HG02981 (cell line): Measurements from ENCODE around the gene CMBL.
"Not testable (repeated sequence)": the region's sequence is repeated elsewhere in the genome, so short reads cannot be mapped to it uniquely, and the experiment has no call there.

Source experiments
- ATAC-seq: cut with Tn5 transposase; IDR thresholded peaks from one replicate; pipeline ENCODE4 v1.9.1; 2021; ENCODE audit warnings: mild to moderate bottlenecking, moderate library complexity; ENCODE audit not compliant: unreplicated experiment

CMBL gene

GRCh38 chr5:10307206-10308148, at the start of gene CMBL:
CMBL (minus strand) TSS chr5:10307902; CDS start chr5:10290762, 17,140 bp downstream.
- ATAC-seq = peak; percentile 81

GRCh38 chr5:10355071-10355889, 47.6 kb upstream of the CMBL start:
- ATAC-seq = no peak

GRCh38 chr5:10354048-10354872, 46.6 kb upstream of the CMBL start:
- ATAC-seq = peak; percentile 16

GRCh38 chr5:10353241-10354047, 45.7 kb upstream of the CMBL start, which contains the start of gene MARCHF6:
MARCHF6 (plus strand) TSS chr5:10353695; CDS start chr5:10353899, 204 bp downstream.
- peak; percentile 83 for ATAC-seq

- ATAC-seq = no peak
Measured at GRCh38 chr5:10352430-10353240, 44.9 kb upstream of the CMBL start.

- no peak for ATAC-seq
Measured at GRCh38 chr5:10351919-10352318, 44.2 kb upstream of the CMBL start.

GRCh38 chr5:10351199-10351905, 43.6 kb upstream of the CMBL start:
- no peak for ATAC-seq

GRCh38 chr5:10348258-10348657, 40.6 kb upstream of the CMBL start:
- no peak for ATAC-seq

- not testable (repeated sequence) for ATAC-seq
Measured at GRCh38 chr5:10344461-10345106, 36.9 kb upstream of the CMBL start.

GRCh38 chr5:10343486-10343885, 35.8 kb upstream of the CMBL start:
- ATAC-seq = no peak

GRCh38 chr5:10339958-10340357, 32.3 kb upstream of the CMBL start:
- ATAC-seq = no peak

GRCh38 chr5:10339058-10339811, 31.5 kb upstream of the CMBL start:
- no peak for ATAC-seq

GRCh38 chr5:10338686-10339057, 31.0 kb upstream of the CMBL start:
- no peak for ATAC-seq

GRCh38 chr5:10337986-10338385, 30.3 kb upstream of the CMBL start:
- ATAC-seq = no peak

GRCh38 chr5:10337107-10337506, 29.4 kb upstream of the CMBL start:
- ATAC-seq = no peak

- no peak for ATAC-seq
Measured at GRCh38 chr5:10335711-10336470, 28.2 kb upstream of the CMBL start.

GRCh38 chr5:10334831-10335230, 27.1 kb upstream of the CMBL start:
- no peak for ATAC-seq
